HG03432 (cell line): ENCODE results near the gene XRCC4.

Experiments
- ATAC-seq: cut with Tn5 transposase; IDR thresholded peaks from one replicate; pipeline ENCODE4 v1.9.1; 2021; ENCODE audit warnings: mild to moderate bottlenecking, moderate library complexity; ENCODE audit not compliant: unreplicated experiment

Gene XRCC4

DNA sequence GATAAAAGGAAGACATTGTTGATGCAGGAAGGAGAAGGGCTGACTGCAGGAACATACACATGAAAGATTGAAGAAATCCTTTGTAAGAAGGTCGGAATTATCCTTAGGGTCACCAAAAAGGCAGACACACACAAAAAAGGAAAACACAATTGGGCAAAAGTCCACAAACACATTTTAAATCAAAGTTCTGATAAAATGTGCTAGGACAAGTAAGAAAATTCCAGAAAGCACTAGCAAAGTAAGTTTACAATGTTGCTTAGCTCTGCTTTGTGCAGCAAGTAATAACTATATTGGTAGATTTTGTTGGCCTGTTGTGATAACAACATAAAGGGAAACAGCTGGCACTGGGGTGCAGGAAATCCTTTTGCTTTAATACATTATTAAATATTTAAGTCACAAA lies 294.4 kb downstream of the XRCC4 start:
- no peak for ATAC-seq

DNA sequence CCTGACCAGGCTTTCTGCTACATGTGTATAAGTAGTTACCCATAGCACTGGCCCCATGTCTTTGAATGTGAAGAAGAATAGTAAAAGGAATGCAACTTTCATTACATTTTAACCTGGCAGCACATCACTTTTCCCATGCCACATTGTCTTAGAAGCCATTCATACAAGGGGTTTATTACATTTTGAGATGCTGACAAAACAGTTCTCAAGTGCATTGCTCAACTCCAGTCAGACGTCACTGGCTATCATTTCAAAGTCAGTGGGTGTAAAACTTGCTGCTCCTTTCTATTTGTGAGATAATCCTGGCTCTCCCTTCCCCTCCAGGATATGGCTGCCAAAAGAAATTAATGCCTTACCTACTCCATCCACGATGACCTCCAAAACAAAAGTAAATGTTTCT lies 297.2 kb downstream of the XRCC4 start:
- ATAC-seq = no peak

DNA sequence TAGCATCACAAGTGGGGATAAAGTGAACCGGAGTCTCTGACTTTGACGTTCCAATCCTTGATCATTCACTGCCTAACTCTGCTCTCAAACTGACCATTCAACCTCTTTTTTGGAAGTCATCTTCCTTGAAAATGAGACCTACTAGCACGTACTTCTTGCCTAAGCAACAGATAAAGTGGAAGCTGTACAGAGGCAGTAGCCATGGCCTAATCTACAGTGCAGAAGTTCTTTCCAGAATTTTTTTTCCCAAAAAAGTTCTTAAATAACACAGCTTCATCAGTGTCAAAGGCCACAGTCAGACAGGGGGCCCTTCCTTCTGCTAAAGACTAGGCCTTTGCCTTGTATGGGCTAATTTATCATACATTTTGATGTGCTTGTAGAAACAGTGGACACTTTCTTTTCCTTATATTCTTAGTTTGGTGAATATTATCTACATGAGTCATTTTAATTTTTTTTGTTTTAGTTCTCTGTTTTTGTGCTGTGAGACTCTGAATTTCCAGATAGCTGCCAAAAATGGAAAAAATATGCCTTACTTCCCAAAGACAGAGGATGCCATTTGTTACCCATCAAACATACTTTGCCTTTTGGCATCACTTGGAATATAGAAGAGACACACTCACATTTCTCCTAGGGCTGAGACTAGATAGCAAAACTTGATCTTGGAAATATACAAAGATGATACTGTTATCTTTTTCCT lies 297.9 kb downstream of the XRCC4 start:
- ATAC-seq = no peak

DNA sequence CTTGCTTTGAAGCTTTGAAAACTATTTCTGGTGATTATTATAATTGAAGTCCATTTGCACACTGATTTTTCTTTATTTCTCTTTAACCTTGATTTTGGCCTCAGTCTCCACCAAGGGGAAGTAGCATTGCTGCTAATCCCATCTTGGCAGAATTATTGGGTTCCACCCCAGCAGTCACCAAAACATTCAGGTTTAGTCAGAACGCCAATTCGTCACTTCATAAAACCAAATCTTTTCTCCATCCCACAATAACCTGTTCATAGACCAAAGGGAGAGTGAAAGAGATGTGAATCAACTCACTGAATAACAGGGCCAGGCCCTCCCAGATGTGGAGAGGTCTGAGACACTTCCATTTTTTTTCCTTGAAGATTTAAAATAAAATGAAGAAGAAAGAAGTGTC lies 299.1 kb downstream of the XRCC4 start:
- ATAC-seq = no peak

DNA sequence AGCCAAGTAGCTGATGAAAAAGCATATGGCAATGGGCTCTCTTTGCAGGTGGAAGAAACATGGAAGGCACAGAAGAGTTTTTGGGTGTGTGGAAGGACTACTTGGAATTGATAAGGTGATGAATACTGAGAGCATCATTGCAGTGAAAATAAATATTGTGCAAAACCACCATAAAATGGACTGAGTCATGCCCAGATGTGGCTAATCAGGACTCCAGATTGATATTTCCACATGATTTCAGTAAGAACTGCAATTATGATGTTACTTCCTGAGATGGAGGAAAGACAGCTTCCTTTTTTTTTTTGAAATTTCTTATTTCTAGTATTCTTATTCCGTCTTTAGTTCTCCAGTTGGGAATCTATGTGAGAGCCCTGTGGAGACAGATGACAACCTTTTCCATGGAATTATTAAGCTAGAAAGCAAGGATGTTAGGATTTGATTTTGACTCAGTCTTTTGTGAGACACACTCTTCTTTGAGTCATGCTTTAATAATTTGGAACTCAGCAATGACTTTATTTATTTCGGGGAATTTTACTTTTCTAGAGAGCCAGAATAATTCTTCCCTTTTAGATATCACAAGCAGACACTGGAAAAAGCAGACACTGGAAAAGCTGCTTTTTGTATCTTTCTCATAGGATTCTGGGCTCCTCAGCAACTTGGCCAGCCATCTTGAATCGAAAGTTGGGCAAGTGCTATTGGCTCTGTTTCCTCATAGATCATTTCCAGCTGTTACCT lies 300.0 kb downstream of the XRCC4 start:
- no peak for ATAC-seq

DNA sequence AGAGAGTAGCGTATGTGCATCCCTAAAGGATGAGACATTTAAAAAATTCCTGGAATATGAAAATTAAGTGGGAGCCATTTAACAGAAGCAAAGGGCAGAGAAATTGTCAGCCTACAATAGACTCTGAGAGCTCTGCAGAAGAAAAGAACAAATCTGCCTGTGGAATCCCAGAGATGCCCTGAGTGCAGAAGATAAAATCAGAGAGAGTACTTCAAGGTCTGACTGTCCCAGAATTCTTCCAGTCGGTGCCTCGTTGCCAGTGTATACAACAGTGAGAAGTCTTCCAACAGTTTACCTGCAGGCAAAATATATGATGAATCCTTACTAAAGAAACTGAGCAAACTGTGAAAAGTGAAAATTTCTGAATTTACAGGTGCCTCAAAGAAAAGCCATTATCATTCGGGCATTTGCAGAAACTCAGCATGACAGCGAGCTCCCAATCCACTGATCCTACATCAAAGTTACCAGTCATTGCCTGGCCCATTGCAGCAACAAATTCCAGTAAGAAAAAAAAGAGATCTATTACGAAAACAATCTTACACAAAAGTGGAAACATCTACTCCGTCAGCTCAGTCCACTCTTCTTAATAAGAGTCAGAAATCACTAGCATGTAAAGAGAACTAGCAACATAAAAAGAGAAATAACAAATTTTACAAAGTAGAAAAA lies 301.4 kb downstream of the XRCC4 start:
- no peak for ATAC-seq

DNA sequence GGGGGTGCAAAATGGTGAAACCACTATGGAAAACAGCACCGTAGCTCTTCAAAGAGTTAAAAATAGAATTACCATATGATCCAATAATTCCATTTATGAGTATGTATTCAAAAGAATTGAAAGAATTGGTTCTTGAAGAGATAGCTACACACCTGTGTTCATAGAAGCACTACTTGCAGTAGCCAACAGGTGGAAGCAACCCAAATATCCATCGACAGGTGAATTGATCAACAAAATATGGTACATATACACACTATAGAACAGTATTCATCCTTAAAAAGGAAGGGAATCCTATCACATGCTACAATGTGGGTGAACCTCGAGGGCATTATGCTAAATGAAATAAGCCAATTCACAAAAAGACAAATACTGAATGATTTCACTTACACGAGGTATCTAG lies 308.5 kb downstream of the XRCC4 start:
- ATAC-seq = no peak

DNA sequence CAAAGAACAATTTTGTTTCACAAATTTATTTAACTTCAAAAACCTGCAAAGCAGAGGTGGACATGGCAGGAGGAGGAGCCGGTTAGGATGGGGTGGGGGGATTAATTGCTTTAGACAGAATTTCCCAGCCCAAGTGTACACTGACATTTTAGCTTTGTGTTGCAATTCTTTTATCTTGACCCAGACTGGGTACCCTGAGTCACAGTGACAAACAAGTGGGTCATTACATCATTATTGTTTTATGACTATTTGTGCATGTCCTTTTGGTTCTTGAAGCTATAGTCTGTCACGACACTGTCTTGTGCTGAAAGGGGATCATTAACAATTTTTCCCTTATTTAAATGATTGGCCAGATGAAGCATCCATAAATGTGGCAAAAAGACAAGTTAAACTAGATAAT lies 309.7 kb downstream of the XRCC4 start:
- ATAC-seq = no peak

DNA sequence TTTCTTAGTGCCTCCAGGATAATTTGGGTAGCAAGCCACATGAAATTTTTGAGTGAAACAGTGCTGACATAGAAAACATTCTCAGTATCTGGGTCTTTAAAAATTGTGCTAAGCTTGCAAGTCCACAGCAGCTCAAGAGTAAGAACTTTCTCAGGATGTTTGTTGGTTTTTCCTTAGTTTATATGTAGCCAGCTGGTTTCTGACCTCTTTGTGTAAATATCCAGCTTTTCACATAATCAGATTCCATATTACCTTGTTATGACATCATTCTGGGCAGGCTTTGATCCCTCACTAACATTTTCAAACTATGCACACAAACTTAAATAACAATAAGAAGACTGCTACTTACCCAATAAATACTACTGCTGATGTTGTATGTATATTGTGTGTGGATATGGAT lies 311.3 kb downstream of the XRCC4 start:
- ATAC-seq = no peak

DNA sequence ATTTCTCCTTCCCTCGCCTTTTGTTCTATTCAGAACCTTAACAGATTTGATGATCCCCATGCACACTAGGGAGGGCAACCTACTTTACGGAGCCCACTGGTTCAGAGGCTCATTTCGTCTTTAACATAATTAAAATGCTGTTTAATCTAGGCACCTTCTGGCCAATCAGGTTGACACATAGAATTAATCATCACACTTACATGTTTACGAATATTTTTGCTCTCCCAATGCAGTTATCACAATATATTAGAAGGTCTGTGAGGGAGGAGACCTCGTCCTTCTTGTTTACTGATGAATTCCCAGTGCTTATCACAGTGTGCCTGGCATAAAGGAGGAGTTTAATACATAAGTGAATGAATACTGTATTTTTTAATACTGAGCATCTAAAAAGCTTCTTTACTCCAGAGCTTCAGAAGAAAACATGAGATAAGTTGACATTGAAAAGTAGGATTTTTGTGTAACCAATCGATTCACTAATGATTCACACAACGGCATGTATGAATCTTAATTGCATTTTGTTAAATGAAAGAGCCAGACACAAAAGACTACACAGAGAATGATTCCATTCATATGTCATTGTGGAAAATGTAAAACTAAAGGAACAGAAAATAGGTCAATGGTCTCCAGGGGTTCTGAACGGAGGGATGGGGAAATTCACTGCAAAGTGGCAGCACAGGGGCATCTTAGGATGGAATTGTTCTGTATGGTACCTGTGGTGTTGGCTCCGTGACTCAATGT lies 315.6 kb downstream of the XRCC4 start:
- ATAC-seq = no peak

DNA sequence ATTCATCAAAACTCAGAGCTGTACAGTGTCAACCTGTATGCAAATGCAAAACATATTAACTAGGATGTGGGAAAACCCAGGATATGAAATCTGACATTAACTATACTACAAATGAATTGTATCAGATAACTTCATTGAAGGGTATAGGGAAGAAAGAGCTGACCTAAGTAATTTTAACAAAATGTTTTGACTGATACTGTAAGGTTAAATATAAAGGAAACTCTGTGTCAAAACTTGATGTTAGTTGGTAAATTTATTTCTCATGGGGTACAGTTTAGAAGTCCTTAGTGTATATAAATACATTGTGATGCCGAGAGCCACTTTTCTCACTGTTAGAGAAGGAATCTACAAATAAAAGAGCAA lies 316.1 kb downstream of the XRCC4 start:
- no peak for ATAC-seq

DNA sequence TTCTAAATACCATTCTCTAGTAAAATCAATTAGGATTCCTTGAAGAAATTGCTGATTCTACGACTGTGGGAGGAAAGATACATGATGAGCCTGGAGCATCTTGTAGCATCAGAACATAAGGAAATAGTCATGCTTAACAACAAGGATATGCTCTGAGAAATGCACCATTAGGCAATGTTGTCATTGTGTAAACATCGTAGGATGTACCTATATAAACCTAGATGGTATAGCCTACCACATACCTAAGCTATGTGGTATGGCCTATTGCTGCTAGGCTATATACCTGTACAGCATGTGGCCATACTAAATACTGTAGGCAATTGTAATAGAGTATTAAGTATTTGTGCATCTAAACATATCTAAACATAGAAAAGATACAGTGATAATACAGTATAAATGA lies 316.8 kb downstream of the XRCC4 start:
- ATAC-seq = no peak

DNA sequence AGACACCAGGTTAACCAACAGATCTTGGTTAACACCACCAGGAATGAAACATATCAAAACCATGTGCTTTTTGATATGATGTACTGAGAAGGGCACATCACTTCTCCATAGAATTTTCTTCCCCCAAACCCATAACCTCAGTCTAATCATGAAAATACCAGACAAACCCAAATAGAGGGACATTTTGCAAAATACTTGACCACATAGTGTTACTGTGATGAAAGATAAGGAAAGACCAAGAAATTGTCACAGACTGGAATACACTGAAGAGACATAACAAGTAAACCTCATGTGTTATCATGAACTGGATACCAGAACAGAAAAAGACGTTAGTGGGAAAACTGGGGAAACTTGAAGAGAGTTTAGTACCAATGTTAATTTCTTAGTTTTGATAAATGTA lies 319.3 kb downstream of the XRCC4 start:
- ATAC-seq = no peak

DNA sequence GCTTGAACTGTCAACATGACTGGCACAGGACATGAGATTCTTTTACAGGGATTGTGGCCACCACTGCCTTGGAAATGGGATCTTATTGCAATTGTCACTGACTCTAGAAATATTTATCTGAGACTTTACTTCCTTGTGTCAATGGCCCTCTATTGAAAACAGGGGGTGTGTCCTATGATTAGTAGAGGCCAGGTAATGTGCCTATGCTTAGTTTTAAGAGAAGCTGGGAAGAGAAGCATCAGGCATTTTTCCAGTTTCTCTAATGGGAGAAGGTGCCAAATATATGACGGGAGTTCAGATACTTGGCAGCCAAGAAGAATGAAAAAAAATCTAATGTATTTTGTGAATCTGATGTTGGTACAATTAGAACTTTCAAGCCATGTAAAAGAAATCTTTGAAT lies 320.3 kb downstream of the XRCC4 start:
- ATAC-seq = no peak

DNA sequence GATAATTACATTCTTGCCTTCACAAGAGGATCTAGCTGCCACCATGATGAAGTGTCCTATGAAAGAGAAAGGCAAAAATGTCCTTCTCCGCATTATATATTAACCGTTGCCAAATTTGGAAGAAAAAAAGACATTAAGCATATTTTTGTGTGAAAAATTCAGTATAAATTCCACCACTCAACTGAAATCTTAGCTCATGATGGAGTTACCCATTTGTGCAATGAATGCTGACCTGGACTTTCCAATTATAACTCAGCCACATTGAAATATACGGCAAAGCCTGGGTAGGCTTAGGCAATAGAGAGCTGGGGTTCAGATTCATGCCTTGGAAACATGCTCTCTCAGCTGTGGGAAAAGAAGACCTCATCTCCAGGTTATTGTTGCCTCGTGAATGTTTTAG lies 322.9 kb downstream of the XRCC4 start:
- ATAC-seq = no peak

DNA sequence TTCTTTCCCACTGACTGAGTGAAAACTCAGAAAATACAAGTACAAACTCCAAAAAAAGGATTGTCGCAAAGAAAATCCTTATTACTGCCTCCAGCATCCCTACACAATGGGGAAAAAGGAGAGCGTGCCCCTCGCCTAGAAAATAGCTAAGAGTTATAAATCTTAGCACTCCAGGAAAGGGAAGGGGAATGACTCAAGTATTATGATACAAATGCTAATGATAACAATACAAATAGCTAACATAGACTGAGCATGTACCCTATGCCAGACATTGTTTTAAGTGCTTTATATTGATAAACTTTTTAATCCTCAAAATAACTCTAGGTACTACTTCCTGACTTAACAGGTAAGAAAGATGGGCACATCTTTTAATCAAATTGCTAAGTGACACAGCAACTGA lies 323.4 kb downstream of the XRCC4 start:
- no peak for ATAC-seq

DNA sequence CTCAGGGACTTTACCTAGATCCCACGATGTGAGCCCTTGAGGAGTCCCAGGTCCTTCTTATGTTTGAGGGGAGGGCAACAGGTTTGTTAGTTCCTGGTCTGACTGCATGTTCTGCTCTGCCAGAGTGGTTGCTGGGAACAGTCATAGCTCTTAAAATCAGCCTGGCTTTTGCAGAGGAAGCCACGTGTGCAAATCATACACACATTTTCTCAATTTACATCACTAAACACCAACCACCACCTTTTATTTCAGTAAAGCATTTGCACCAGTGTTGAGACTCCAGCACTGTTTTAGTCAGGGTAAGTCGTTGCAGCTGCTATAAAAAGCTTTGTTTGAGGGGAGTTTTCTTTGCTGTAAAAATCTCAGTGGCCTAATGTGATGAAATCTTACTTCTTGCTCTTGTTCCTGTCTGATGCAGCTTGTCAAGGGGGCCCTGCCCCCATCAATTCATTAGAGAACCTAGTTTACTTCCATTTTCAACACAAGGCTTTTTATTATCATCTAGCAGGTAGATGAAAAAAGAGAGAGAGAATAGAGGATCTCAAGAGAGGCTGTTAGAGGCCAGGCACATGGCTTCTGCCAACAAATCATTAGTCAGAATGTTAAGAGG lies 323.9 kb downstream of the XRCC4 start:
- ATAC-seq = peak; percentile 64

DNA sequence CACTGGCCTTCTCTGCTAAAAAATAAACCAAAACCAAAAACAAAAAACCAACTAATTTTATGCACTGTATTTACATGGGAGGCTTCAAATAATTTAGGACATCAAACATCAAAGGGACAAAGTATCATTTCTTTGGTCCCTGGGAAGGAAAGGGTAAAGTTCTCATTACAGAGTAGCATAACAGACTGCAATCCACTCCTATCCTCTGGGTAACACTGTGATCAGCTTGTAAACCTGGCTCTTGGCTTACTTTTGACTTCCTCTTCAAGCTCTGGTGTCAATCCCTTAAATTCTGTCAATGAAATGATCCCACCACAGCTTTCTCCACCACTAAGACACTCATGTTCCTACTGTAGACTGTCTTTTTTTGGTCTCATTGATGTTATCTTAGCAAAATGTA lies 324.4 kb downstream of the XRCC4 start:
- ATAC-seq = no peak
